Activated naive CD4-positive, alpha-beta T cell treated with anti-CD3 and anti-CD28 coated beads, Interleukin-2, amount 10 ng/mL, durations not matched to agents 5 hours and 36 hours (primary cell): ENCODE measurements around the gene PAN2. TPM values are rescaled to one million over a fixed set of nuclear protein-coding genes. Genes with fewer than 3 reads are reported as not detected.

ENCODE experiments used
- total RNA-seq, 2 experiments: library from RNA; stranded (reverse); gene quantifications; one replicate each; pipeline ENCODE4 v1.2.3, GENCODE V29; 2021

The PAN2 gene
- total RNA-seq: 10 to 100 TPM; 82.8 to 85.2 TPM

GRCh38 chr12:56333679-56334489 is at the start of gene PAN2:
TSS of gene PAN2 (minus strand) at chr12:56334000. CDS start at chr12:56333094, 906 bp downstream.

GRCh38 chr12:56362130-56363059 is 28.6 kb upstream of the PAN2 start, which contains the start of gene APOF:
TSS of gene APOF (minus strand) at chr12:56362857. CDS start at chr12:56362745, 112 bp downstream.

GRCh38 chr12:56359851-56360767 is 26.3 kb upstream of the PAN2 start, which contains the start of gene STAT2:
TSS of gene STAT2 (minus strand) at chr12:56360107. CDS start at chr12:56356571, 3,536 bp downstream.

GRCh38 chr12:56338308-56339157 is 4.7 kb upstream of the PAN2 start, which contains the start of gene IL23A:
TSS of gene IL23A (plus strand) at chr12:56338884. CDS start at chr12:56339045, 161 bp downstream.

GRCh38 chr12:56315622-56316473 is 18.0 kb downstream of the PAN2 start, which contains the start of gene CNPY2:
TSS of gene CNPY2 (minus strand) at chr12:56315988. CDS start at chr12:56315217, 771 bp downstream.

GRCh38 chr12:56299853-56300643 is 33.8 kb downstream of the PAN2 start, which contains the start of gene CS:
TSS of gene CS (minus strand) at chr12:56300330. CDS start at chr12:56300201, 129 bp downstream.

GRCh38 chr12:56266693-56267442 is 66.9 kb downstream of the PAN2 start, which contains the start of gene COQ10A:
TSS of gene COQ10A (plus strand) at chr12:56266942. CDS start at chr12:56267119, 177 bp downstream.

Other genes starting within 250 kb of the PAN2 start
- gene PA2G4, start 229.4 kb downstream of the PAN2 start, total RNA-seq: 100 to 1,000 TPM; 215 to 216 TPM
- gene RPL41, start 217.4 kb downstream of the PAN2 start, total RNA-seq: 1,000 to 10,000 TPM; 4,850 to 4,973 TPM
- 1 to 10 TPM; 8.3 to 8.7 TPM for gene ZC3H10, start 215.7 kb downstream of the PAN2 start, total RNA-seq
- 100 to 1,000 TPM; 319 to 322 TPM for gene ESYT1, start 205.7 kb downstream of the PAN2 start, total RNA-seq
- gene MYL6B, start 181.4 kb downstream of the PAN2 start, total RNA-seq: 10 to 100 TPM; 40.3 to 42.7 TPM
- gene MYL6, start 175.6 kb downstream of the PAN2 start, total RNA-seq: 1,000 to 10,000 TPM; 1,338 to 1,378 TPM
- gene SMARCC2, start 144.5 kb downstream of the PAN2 start, total RNA-seq: 100 to 1,000 TPM; 129 to 131 TPM
- gene RNF41, start 112.1 kb downstream of the PAN2 start, total RNA-seq: 10 to 100 TPM; 31.6 to 33.1 TPM
- 10 to 100 TPM; 39.3 to 41.8 TPM for gene NABP2, start 109.7 kb downstream of the PAN2 start, total RNA-seq
- gene SLC39A5, start 103.9 kb downstream of the PAN2 start, total RNA-seq: under 1 TPM; 0.51 to 0.58 TPM
- gene ANKRD52, start 75.6 kb downstream of the PAN2 start, total RNA-seq: 10 to 100 TPM; 32.0 to 39.6 TPM
- gene COQ10A, start 67.1 kb downstream of the PAN2 start, total RNA-seq: 10 to 100 TPM; 15.2 to 19.4 TPM
- 100 to 1,000 TPM; 190 to 197 TPM for gene CS, start 33.7 kb downstream of the PAN2 start, total RNA-seq
- 100 to 1,000 TPM in 1 of 2 experiments, 10 to 100 TPM in 1; 95.0 to 103 TPM for gene CNPY2, start 18.0 kb downstream of the PAN2 start, total RNA-seq
- 10 to 100 TPM; 15.8 to 17.3 TPM for gene IL23A, start 4.9 kb upstream of the PAN2 start, total RNA-seq
- gene STAT2, start 26.1 kb upstream of the PAN2 start, total RNA-seq: 100 to 1,000 TPM; 172 to 182 TPM
- gene APOF, start 28.9 kb upstream of the PAN2 start, total RNA-seq: not detected
- 10 to 100 TPM; 42.9 to 44.1 TPM for gene TIMELESS, start 115.4 kb upstream of the PAN2 start, total RNA-seq
- gene MIP, start 120.7 kb upstream of the PAN2 start, total RNA-seq: not detected
- gene SPRYD4, start 134.6 kb upstream of the PAN2 start, total RNA-seq: 1 to 10 TPM; 3.4 to 3.6 TPM
- gene GLS2, start 154.2 kb upstream of the PAN2 start, total RNA-seq: 1 to 10 TPM; 1.7 to 1.8 TPM
- 1 to 10 TPM; 1.7 to 2.3 TPM for gene RBMS2, start 187.8 kb upstream of the PAN2 start, total RNA-seq